T1000 (cell line): ENCODE measurements around the gene SCN1B.
"Not testable (repeated sequence)": the region's sequence is repeated elsewhere in the genome, so short reads cannot be mapped to it uniquely, and the experiment has no call there.

Source experiments
- DNase-seq: peaks from one replicate; lab custom pipeline; 2025; ENCODE audit warnings: mixed read lengths; lab: John Stamatoyannopoulos, UW

SCN1B gene

DNA sequence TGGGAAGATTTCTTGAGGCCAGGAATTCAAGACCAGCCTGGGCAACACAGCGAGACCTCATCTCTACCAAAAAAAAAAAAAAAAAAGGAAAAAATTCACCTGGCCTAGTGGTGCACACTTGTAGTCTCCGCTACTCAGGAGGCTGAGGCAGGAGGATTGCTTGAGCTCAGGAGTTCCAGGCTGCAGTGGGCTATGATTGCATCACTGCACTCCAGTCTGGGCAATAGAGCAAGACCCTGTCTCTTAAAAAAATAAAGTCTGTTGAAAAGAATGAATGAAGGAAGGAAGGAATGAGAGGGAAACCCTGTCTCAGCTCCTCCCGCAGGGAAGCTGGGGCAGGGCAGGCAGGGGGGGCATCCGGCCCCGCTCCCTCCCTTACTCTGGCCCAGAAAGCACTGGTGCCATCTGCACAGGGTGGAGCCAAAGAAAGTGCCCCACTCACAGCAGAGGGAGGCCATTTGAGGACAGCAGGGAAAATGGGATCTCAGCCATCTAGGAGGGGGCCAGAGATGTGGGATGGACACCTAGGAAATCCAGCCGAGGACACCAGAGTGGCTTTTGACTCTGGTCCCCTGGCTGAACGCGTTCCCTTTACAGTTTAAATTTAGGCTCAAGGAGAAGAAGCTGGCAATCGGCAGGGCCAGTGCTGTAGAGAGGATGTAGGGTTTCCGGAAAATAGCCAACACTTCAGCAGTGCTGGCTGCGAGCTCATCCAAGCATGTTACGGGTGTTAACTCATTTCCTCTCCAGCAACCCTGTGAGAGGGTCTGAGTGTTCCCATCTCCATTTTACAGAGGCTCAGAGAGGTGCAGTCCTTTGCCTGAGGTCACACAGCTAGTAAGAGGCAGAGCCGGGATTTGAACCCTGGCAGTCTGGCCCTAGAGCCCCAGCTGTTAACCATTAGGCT lies 7.7 kb downstream of the SCN1B start:
- no peak for DNase-seq

DNA sequence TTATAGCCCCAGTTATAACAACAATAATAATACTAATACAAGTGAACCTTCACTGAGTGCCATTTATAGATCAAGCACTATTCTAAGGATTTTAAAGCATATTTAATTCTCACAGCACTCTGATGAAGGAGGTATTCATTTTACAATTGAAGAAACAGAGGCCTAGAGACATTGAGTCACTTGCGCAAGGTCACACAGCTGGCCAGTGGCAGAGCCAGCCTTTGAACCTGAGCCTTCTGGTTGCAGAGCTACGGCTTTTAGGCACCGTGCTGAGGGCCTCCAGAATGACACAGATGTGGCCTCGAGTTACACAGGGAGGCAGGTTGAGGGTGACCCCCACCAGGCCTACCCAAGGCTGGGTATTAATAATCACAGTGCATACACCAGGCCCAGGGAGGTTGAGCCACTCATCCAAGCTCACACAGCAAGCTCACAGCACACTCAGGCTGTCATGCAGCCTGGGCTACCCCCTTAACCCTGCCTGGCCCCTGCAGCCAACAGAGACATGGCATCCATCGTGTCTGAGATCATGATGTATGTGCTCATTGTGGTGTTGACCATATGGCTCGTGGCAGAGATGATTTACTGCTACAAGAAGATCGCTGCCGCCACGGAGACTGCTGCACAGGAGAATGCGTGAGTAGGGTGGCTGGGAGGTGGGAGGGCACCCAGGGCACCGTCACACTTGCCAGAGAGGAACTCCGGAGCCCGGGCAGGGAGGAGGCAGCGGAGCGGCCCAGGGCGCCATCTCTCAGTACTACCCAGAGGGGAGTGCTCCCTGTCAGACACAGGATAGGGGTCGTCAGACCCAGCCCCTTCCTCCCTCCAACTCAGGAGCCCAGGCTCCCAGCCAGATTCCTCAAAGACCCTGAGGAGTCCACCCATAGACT lies 8.6 kb downstream of the SCN1B start:
- no peak for DNase-seq

DNA sequence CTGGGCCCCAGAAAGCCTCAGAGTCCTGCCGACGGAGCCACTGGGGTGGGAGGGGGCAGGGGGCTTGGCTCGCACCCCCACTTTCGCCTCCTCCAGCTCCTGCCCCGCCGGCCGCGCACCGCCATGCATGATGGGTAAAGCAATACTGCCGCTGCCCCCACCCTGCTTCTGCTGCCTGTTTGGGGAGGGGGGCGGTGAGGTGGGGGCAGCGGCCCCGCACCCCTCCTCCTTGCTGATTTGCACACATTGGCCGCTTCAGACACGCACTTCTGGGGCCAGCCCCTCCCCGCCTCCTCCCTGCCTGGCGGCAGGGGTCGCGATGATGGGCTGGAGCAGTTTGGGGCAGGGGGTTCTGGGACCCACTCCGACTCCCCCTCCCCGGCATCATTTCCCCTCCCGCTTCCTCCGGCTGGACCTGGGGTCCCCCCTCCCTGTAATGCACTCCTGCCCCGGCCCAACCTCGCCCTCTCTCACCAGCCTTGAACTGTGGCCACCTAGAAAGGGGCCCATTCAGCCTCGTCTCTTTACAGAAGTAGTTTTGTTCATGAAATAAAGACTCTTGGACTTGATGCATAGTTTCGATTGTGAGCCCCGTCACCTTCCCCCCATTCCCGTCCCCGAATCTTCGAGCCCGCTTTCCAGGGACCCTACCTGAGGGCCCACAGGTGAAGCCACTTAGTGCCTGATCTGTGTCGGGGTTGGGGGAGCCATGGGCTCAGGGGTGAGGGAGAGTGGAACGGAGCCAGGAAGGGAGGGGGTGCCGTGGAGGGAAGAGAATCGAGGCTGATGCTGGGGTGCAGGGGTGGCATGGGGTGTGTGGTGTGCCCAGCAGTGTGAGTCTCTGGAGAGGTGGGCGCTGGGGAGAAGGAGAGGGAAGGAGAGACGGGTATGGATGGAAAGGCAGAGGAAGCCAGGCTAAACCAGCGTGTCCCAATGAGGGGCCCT lies 9.9 kb downstream of the SCN1B start:
- no peak for DNase-seq

- DNase-seq: no peak
These were observed 10.7 kb downstream of the SCN1B start for GRCh38 chr19:35040826-35041547.

- DNase-seq: no peak
These were observed 11.3 kb downstream of the SCN1B start, which contains the start of gene HPN for GRCh38 chr19:35041548-35042055. TSS of gene HPN (plus strand) at chr19:35041721. CDS start at chr19:35042507, 786 bp downstream.

DNA sequence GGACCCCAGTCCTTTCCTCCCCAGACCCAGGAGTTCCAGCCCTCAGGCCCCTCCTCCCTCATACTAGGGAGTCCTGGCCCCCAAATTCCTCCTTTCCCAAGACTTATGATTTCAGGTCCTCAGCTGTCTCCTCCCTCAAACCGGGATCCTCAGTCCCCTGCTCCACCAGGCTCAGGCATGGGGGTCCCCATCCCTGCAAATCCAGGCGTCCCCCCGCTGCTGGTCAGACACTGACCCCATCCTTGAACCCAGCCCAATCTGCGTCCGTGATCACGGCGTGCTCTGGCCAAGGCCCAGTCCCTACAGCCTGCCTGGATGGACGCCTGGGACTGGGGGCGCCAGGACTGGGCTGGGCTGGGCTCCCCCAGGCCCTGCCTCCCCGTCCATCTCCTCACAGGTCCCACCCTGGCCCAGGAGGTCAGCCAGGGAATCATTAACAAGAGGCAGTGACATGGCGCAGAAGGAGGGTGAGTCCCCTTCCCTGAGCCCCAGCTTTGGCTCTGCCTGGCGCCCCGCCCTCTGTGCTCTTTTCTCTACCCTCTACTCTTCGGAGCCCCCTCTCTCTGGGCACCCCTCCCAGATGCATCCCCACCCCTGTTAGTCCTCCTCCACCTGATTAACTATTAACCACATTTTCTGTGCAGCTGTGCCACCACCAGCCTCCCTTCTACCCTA lies 11.9 kb downstream of the SCN1B start:
- no peak for DNase-seq

DNA sequence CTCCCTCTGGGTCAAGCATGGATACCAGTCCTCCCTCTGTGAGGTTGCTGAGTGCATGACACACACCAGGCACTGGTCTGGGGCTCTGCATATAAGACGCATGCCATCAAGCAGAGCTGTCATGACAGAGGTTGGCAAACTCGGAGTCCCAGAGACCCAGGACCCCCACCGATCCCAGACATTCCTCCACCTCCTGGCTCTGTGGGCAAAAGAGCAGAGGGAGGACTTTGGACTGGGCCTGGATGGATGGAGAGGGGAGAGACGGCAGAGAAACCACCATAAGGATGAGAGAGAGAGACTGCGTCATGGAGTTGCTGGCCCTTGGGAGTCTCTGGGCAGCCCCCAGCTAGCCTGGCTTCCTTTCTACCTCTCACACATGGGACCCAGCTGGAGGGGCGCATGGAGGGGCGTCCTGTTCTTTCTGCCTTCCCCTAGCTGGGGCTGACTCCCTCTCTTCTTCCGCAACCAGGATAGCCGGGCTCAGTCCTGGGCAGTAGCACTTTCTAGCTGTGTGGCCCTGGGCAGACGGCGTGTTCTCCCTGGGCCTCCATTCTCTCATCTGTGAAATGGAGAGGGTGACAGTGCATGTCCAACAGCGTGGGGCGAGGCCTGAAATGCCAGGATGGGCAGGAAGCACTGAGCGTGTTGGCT lies 12.8 kb downstream of the SCN1B start:
- no peak for DNase-seq

- no peak for DNase-seq
These were observed 13.6 kb downstream of the SCN1B start for GRCh38 chr19:35043906-35044305.

- DNase-seq: peak; percentile 23
These were observed 14.2 kb downstream of the SCN1B start for GRCh38 chr19:35044317-35045117.

DNA sequence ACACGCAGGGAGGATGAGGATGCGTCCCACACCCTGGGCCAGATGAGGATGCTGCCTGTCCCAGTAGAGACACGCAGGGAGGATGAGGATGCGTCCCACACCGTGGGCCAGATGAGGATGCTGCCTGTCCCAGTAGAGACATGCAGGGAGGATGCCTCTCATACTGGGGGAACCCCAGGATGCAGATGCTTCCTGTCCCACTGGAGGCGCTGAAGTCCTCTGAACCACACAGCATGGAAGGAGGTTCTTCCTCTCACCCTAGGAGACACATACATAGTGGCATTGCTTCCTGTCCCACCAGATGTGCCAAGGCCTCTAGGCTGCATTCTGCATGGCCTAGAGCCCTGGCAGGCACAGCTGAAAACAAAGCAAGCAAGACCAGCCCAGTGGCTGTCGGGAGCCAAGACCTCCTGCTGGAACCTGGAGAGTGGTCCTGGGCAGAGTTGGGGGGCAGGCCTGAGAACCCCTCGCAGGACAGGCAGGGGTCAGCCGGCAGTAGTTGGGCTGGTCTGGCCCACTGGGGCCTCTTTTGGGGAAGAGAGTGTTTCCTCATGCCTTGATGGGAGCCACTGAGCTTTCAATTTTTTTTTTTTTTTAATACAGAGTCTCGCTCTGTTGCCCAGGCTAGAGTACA lies 15.5 kb downstream of the SCN1B start:
- DNase-seq: no peak

DNA sequence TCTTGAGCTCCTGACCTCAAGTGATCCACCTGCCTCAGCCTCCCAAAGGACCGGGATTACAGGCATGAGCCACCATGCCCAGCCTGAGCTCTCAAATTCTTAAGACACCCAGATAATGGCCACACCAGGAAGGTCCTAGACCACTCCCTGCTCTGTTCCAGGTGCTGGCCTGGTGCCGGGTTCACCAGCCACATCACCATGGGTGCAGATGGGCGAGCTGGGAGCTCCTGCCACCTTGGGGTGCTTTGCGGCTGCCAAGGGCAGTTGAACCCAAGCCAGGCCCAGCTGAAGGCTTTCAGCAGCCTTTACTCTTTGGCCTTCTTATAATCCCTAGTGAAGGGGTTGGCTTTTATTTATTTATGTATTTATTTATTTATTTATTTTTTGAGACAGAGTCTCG lies 16.2 kb downstream of the SCN1B start:
- no peak for DNase-seq

DNA sequence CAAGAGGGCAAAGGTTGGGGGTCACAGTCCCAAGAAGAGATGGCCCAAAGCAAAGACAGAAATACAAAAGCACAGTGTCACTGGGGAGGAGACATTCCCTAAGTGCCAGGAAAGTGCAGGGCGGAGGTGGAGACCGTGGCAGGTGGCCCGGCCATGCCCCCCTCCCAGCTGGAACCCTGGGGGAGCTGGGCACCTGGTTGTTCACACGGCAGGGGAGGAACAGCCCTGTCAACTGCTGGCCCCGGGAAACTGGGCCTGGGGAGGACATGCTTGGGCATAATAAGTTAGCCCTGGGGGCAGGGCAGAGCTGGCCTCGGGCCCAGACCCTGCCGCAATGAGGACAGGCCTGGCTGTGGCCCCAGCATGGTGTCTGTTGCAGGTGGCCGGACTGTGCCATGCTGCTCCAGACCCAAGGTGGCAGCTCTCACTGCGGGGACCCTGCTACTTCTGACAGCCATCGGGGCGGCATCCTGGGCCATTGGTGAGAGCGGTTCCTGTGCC lies 18.7 kb downstream of the SCN1B start:
- no peak for DNase-seq

- DNase-seq: no peak
These were observed 19.2 kb downstream of the SCN1B start for GRCh38 chr19:35049456-35049855.

GRCh38 chr19:35050662-35051061 lies 20.4 kb downstream of the SCN1B start:
- not testable (repeated sequence) for DNase-seq

GRCh38 chr19:35051268-35051667 lies 21.0 kb downstream of the SCN1B start:
- not testable (repeated sequence) for DNase-seq

DNA sequence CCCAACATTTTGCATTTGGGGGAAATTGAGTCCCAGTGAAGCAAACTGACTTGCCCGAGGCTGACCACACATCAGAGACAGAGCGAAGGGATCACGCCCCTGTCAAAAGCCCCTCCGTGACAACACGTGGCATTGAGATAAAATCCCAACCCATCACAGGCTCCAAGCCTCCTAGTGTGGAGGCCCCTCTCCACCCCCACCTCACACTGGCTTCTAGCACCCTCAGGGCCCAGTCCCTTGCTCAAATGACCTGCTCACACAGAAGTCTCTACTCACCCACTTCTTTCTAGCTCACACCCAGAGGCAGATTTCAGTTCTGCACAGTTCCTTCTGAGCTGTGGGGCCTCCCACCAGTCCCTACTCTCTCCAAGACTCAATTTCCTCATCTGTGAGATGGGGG lies 21.5 kb downstream of the SCN1B start:
- no peak for DNase-seq

DNA sequence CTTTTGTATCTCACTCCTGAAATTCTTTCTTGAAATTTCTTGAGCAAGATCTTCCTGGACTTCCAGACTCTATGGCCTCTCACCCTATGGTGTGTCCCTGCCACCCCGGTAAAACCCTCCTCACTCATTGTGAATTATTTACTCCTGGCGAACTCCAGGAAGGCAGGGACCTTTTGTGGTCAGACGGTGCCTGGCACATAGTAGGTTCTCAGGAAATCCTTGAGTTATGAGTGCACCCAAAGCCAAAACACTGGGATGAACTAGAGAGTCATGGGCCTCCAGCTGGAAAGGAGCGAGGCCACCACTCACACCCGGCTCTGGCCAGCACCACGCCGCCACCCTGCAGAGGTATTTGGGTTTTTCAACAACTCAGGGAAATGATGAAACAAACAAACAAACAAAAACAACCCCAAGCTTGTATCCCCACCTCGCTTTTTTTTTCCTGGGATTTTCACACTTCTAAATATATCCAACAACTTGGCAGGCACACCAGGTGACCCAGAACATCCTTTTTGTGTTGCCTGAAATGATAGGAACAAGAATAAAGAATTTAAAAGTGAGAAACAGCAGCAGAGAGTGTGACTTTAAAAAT lies 22.4 kb downstream of the SCN1B start:
- DNase-seq: no peak
